SK-N-SH treated with all-trans-retinoic acid at 6 μM for 48 hours (cell line): ENCODE measurements around the gene TSPAN14.

Source experiments
- ATAC-seq: fragments of 200-7000 bp; cut with Tn5 transposase; 3 replicates; pipeline ENCODE4 v1.9.1; 2020; ENCODE audit warnings: mild to moderate bottlenecking, moderate library complexity
- CSDC2 ChIP-seq: fragments of 250-450 bp; sonication (Bioruptor Pico); IDR thresholded peaks from 2 replicates; pipeline ENCODE4 v1.5.0; 2020; ENCODE audit warnings: mild to moderate bottlenecking, moderate library complexity
- ESRRG ChIP-seq: fragments of 250-450 bp; sonication (Bioruptor Pico); IDR thresholded peaks from 2 replicates; pipeline ENCODE4 v1.6.1; 2021; ENCODE audit warnings: mild to moderate bottlenecking
- GLIS3 ChIP-seq: fragments of 250-450 bp; sonication (Bioruptor Pico); IDR thresholded peaks from 2 replicates; pipeline ENCODE4 v1.5.0; 2020; ENCODE audit warnings: mild to moderate bottlenecking, moderate library complexity
- ISL1 ChIP-seq: fragments of 250-450 bp; sonication (Bioruptor Pico); IDR thresholded peaks from 2 replicates; pipeline ENCODE4 v2.1.2; 2022; ENCODE audit warnings: mild to moderate bottlenecking, moderate library complexity
- OSR1 ChIP-seq: fragments of 250-450 bp; sonication (Bioruptor Pico); IDR thresholded peaks from 2 replicates; pipeline ENCODE4 v1.8.0; 2022; ENCODE audit warnings: moderate library complexity, mild to moderate bottlenecking, inconsistent platforms
- PPARA ChIP-seq: fragments of 250-450 bp; sonication (Bioruptor Pico); IDR thresholded peaks from 2 replicates; pipeline ENCODE4 v1.5.0; 2020; ENCODE audit warnings: mild to moderate bottlenecking, borderline replicate concordance
- RARB ChIP-seq: fragments of 250-450 bp; sonication (Bioruptor Pico); IDR thresholded peaks from 2 replicates; pipeline ENCODE4 v1.8.0; 2021; ENCODE audit warnings: mild to moderate bottlenecking, moderate library complexity
- SNAI2 ChIP-seq: fragments of 250-450 bp; sonication (Bioruptor Pico); IDR thresholded peaks from 2 replicates; pipeline ENCODE4 v1.5.0; 2020; ENCODE audit warnings: mild to moderate bottlenecking, moderate library complexity
- TOX ChIP-seq: fragments of 250-450 bp; sonication (Bioruptor Pico); IDR thresholded peaks from 2 replicates; pipeline ENCODE4 v1.8.0; 2021; ENCODE audit warnings: mild to moderate bottlenecking, moderate library complexity, borderline replicate concordance
- ZC3H10 ChIP-seq: fragments of 250-450 bp; sonication (Bioruptor Pico); IDR thresholded peaks from 2 replicates; pipeline ENCODE4 v1.5.1; 2021; ENCODE audit warnings: mild to moderate bottlenecking, moderate library complexity
- ZFP3 ChIP-seq: fragments of 250-450 bp; sonication (Bioruptor Pico); IDR thresholded peaks from 2 replicates; pipeline ENCODE4 v1.5.0; 2020; ENCODE audit warnings: mild to moderate bottlenecking, moderate library complexity
- ZFP30 ChIP-seq: fragments of 450-650 bp; formaldehyde crosslinking; IDR thresholded peaks from 2 replicates; pipeline ENCODE4 v1.5.0; 2022; ENCODE audit warnings: mild to moderate bottlenecking, moderate library complexity
- ZNF565 ChIP-seq: fragments of 450-650 bp; formaldehyde crosslinking; conservative IDR thresholded peaks from 2 replicates; pipeline ENCODE4 v1.5.0; 2020; ENCODE audit warnings: low read depth, mild to moderate bottlenecking, moderate library complexity
- ZNF70 ChIP-seq: fragments of 450-650 bp; formaldehyde crosslinking; IDR thresholded peaks from 2 replicates; pipeline ENCODE4 v1.5.0; 2020; ENCODE audit warnings: mild to moderate bottlenecking, moderate library complexity
- ZNF8 ChIP-seq: fragments of 450-650 bp; formaldehyde crosslinking; IDR thresholded peaks from 2 replicates; pipeline ENCODE4 v1.5.0; 2020; ENCODE audit warnings: mild to moderate bottlenecking, moderate library complexity
- TF ChIP-seq, protein P1 (sequence below): fragments of 250-450 bp; sonication (Bioruptor Pico); IDR thresholded peaks from 2 replicates; pipeline ENCODE4 v1.5.1; 2020; ENCODE audit warnings: low read depth, mild to moderate bottlenecking, moderate library complexity
- TF ChIP-seq, protein P2 (sequence below): fragments of 250-450 bp; sonication (Bioruptor Pico); IDR thresholded peaks from 2 replicates; pipeline ENCODE4 v1.5.0; 2020; ENCODE audit warnings: mild to moderate bottlenecking, moderate library complexity
- TF ChIP-seq, protein P3 (sequence below): fragments of 250-450 bp; sonication (Bioruptor Pico); IDR thresholded peaks from 2 replicates; pipeline ENCODE4 v1.8.0; 2021; ENCODE audit warnings: low read depth, mild to moderate bottlenecking, moderate library complexity, borderline replicate concordance
- TF ChIP-seq, protein P4 (sequence below): fragments of 250-450 bp; sonication (Bioruptor Pico); IDR thresholded peaks from 2 replicates; pipeline ENCODE4 v1.8.0; 2020; ENCODE audit warnings: mild to moderate bottlenecking, moderate library complexity, borderline replicate concordance
- TF ChIP-seq, protein P5 (sequence below): fragments of 250-450 bp; sonication (Bioruptor Pico); IDR thresholded peaks from 2 replicates; pipeline ENCODE4 v1.5.1; 2021; ENCODE audit warnings: mild to moderate bottlenecking, moderate library complexity

The TSPAN14 gene

DNA sequence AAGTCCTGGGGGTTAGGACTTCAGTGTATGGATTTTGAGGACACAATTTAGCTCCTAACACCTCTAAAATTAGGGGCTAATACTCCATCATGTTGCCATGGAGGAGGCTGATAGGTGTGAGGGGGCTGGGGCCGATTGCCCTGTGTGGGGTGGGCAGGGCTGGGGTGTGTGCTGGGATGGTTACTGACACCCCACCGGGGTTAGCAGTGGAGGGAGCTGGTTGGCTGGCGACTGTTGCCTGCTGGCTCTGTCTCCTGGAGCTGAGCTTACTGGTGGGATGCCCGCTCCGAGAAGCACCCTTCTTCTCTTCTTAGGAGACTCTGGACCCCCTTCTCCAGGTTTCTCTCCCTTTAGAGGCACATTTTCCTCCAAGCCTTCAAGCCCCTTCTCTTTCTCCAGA, 61.4 kb downstream of the TSPAN14 start:
- no peak for ATAC-seq
- TF ChIP-seq, protein P1, sequence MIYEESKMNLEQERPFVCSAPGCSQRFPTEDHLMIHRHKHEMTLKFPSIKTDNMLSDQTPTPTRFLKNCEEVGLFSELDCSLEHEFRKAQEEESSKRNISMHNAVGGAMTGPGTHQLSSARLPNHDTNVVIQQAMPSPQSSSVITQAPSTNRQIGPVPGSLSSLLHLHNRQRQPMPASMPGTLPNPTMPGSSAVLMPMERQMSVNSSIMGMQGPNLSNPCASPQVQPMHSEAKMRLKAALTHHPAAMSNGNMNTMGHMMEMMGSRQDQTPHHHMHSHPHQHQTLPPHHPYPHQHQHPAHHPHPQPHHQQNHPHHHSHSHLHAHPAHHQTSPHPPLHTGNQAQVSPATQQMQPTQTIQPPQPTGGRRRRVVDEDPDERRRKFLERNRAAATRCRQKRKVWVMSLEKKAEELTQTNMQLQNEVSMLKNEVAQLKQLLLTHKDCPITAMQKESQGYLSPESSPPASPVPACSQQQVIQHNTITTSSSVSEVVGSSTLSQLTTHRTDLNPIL (CRISPR knock-in tag) = no peak
- TF ChIP-seq SNAI2 (CRISPR knock-in tag) = no peak
- TF ChIP-seq, protein P2, sequence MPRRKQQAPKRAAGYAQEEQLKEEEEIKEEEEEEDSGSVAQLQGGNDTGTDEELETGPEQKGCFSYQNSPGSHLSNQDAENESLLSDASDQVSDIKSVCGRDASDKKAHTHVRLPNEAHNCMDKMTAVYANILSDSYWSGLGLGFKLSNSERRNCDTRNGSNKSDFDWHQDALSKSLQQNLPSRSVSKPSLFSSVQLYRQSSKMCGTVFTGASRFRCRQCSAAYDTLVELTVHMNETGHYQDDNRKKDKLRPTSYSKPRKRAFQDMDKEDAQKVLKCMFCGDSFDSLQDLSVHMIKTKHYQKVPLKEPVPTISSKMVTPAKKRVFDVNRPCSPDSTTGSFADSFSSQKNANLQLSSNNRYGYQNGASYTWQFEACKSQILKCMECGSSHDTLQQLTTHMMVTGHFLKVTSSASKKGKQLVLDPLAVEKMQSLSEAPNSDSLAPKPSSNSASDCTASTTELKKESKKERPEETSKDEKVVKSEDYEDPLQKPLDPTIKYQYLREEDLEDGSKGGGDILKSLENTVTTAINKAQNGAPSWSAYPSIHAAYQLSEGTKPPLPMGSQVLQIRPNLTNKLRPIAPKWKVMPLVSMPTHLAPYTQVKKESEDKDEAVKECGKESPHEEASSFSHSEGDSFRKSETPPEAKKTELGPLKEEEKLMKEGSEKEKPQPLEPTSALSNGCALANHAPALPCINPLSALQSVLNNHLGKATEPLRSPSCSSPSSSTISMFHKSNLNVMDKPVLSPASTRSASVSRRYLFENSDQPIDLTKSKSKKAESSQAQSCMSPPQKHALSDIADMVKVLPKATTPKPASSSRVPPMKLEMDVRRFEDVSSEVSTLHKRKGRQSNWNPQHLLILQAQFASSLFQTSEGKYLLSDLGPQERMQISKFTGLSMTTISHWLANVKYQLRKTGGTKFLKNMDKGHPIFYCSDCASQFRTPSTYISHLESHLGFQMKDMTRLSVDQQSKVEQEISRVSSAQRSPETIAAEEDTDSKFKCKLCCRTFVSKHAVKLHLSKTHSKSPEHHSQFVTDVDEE (CRISPR knock-in tag) = no peak

DNA sequence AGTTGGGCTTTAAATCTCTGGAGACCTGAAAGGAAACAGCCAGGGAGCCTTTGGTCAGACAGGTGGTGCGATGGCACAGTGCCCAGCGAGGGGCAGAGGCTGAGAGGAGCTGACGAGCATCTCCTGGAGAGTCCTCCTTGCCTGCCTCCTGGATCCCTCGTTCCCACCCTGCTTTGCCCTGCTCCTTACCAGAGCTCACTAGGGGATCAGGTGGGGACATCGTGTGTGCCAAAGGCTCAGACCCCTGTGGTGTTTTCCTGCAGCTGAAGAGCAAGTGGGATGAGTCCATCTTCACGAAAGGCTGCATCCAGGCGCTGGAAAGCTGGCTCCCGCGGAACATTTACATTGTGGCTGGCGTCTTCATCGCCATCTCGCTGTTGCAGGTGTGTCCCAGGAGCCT, 61.8 kb downstream of the TSPAN14 start:
- ATAC-seq = no peak
- TF ChIP-seq ZC3H10 (CRISPR knock-in tag) (no peak), CSDC2 (CRISPR knock-in tag) (no peak), ESRRG (CRISPR knock-in tag) (no peak), SNAI2 (CRISPR knock-in tag) (no peak), PPARA (CRISPR knock-in tag) (no peak), ISL1 (no peak), ZFP30 (no peak), ZFP3 (CRISPR knock-in tag) (no peak), TOX (no peak), ZNF70 (no peak), GLIS3 (no peak), ZNF8 (CRISPR knock-in tag) (no peak)
- TF ChIP-seq, protein P2 (CRISPR knock-in tag) = no peak
- TF ChIP-seq, protein P3, sequence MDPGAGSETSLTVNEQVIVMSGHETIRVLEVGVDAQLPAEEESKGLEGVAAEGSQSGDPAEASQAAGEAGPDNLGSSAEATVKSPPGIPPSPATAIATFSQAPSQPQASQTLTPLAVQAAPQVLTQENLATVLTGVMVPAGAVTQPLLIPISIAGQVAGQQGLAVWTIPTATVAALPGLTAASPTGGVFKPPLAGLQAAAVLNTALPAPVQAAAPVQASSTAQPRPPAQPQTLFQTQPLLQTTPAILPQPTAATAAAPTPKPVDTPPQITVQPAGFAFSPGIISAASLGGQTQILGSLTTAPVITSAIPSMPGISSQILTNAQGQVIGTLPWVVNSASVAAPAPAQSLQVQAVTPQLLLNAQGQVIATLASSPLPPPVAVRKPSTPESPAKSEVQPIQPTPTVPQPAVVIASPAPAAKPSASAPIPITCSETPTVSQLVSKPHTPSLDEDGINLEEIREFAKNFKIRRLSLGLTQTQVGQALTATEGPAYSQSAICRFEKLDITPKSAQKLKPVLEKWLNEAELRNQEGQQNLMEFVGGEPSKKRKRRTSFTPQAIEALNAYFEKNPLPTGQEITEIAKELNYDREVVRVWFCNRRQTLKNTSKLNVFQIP = no peak
- TF ChIP-seq, protein P4, sequence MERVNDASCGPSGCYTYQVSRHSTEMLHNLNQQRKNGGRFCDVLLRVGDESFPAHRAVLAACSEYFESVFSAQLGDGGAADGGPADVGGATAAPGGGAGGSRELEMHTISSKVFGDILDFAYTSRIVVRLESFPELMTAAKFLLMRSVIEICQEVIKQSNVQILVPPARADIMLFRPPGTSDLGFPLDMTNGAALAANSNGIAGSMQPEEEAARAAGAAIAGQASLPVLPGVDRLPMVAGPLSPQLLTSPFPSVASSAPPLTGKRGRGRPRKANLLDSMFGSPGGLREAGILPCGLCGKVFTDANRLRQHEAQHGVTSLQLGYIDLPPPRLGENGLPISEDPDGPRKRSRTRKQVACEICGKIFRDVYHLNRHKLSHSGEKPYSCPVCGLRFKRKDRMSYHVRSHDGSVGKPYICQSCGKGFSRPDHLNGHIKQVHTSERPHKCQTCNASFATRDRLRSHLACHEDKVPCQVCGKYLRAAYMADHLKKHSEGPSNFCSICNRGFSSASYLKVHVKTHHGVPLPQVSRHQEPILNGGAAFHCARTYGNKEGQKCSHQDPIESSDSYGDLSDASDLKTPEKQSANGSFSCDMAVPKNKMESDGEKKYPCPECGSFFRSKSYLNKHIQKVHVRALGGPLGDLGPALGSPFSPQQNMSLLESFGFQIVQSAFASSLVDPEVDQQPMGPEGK = no peak

DNA sequence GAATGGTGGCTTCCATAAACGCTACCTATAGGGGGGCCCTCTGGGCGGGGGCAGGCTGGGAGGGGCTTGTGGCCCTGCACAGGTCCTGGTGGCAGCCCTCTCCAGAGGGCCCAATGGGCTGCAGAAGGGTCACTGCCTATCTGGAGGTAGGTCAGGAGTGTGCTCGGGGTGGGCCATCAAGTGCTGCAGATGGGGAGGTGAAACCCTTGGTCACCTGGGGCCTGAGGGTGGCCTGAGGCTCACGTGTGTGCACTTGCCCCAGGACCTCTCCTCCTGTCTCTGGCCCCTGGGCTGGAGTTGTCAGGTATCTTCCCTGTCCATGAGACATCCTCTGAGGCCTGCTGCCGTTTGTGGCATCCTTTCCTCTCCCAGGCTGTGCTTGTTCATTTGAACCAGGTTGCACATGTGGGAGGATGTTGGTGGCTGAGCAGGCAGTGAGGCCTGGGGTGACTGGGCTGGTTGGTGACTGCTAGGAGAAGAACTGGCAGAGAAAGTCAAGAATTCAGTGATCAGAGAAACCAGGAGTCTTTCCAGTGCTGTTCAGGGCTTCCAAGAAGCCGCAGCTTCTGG, 62.5 kb downstream of the TSPAN14 start:
- ATAC-seq = no peak
- no peak for TF ChIP-seq ZFP3 (CRISPR knock-in tag)
- TF ChIP-seq, protein P3 = no peak
- no peak for TF ChIP-seq PPARA (CRISPR knock-in tag)
- no peak for TF ChIP-seq ZNF70
- TF ChIP-seq, protein P2 (CRISPR knock-in tag) = no peak
- TF ChIP-seq ISL1 = no peak
- TF ChIP-seq, protein P5, sequence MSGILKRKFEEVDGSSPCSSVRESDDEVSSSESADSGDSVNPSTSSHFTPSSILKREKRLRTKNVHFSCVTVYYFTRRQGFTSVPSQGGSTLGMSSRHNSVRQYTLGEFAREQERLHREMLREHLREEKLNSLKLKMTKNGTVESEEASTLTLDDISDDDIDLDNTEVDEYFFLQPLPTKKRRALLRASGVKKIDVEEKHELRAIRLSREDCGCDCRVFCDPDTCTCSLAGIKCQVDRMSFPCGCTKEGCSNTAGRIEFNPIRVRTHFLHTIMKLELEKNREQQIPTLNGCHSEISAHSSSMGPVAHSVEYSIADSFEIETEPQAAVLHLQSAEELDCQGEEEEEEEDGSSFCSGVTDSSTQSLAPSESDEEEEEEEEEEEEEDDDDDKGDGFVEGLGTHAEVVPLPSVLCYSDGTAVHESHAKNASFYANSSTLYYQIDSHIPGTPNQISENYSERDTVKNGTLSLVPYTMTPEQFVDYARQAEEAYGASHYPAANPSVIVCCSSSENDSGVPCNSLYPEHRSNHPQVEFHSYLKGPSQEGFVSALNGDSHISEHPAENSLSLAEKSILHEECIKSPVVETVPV (CRISPR knock-in tag) = no peak
- TF ChIP-seq ZNF565 (CRISPR knock-in tag) = no peak
- no peak for TF ChIP-seq RARB (CRISPR knock-in tag)
- no peak for TF ChIP-seq SNAI2 (CRISPR knock-in tag)
- no peak for TF ChIP-seq ESRRG (CRISPR knock-in tag)
- TF ChIP-seq GLIS3 = no peak
- no peak for TF ChIP-seq OSR1 (CRISPR knock-in tag)
- TF ChIP-seq CSDC2 (CRISPR knock-in tag) = no peak
